SU-DHL-6 (cell line): ENCODE measurements around the gene BOD1.

Experiments used
- EZH2phosphoT487 ChIP-seq: fragments of 200-600 bp; sonication (generic), shearing (Covaris generic); conservative IDR thresholded peaks from 2 replicates; pipeline ENCODE4 v1.6.1; 2018; ENCODE audit warnings: mild to moderate bottlenecking, antibody characterized with exemption, low read length, moderate library complexity, mixed read lengths
- TF ChIP-seq, protein P1 (sequence below): fragments of 200-600 bp; sonication (generic); IDR thresholded peaks from one replicate; pipeline ENCODE4 v1.5.1; 2017; ENCODE audit warnings: antibody characterized with exemption, mild to moderate bottlenecking, low read length, moderate library complexity; ENCODE audit not compliant: insufficient read depth, poor library complexity, severe bottlenecking

DNA sequence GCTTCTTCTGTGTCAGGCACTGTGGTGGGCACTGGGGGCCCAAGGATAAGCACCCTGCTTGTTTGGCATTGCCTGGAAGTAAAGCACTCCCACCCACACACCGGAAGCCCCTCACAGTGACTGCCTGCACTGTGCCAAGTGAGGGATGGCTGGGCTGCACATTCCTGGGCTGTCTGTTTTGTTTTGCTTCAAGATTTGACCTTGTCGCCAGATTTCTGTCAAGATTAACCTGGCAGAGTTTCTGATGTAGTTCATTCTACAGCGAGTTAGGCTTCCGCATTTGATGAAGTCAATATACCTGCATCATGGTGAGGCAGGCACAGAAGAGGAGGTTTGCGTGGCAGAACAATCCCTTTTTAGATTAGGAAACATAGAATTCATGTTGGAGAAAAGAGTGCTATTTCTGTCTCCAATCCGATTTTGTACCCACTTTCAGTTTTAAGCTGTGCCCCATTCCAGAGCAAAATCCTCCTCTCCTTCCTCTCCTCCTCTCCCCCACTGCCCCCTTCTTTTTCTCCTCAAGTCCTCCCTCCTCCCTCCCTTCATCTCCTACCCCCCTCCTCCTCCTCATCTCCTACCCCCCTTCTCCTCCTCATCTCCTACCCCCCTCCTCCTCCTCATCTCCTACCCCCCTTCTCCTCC, 14.4 kb upstream of the BOD1 start:
- no peak for TF ChIP-seq EZH2phosphoT487
- TF ChIP-seq, protein P1, sequence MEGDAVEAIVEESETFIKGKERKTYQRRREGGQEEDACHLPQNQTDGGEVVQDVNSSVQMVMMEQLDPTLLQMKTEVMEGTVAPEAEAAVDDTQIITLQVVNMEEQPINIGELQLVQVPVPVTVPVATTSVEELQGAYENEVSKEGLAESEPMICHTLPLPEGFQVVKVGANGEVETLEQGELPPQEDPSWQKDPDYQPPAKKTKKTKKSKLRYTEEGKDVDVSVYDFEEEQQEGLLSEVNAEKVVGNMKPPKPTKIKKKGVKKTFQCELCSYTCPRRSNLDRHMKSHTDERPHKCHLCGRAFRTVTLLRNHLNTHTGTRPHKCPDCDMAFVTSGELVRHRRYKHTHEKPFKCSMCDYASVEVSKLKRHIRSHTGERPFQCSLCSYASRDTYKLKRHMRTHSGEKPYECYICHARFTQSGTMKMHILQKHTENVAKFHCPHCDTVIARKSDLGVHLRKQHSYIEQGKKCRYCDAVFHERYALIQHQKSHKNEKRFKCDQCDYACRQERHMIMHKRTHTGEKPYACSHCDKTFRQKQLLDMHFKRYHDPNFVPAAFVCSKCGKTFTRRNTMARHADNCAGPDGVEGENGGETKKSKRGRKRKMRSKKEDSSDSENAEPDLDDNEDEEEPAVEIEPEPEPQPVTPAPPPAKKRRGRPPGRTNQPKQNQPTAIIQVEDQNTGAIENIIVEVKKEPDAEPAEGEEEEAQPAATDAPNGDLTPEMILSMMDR: no peak
